Duodenal mucosa (tissue), 2 donors: Measurements from ENCODE around the gene RTL3.

Source experiments
- H3K27ac ChIP-seq: one replicate; pipeline ENCODE4 v1.7.0; 2013; ENCODE audit warnings: low read depth, low read length
- H3K27me3 ChIP-seq, 2 donors: one replicate each; pipeline ENCODE4 v1.7.0; 2013; ENCODE audit warnings: low read length in 2 of 2, control low read depth in 1 of 2; ENCODE audit not compliant: insufficient read depth in 2 of 2, control insufficient read depth in 1 of 2
- H3K36me3 ChIP-seq, 2 donors: one replicate each; pipeline ENCODE4 v1.7.0; 2013; ENCODE audit warnings: low read length in 2 of 2, control low read depth in 1 of 2; ENCODE audit not compliant: insufficient read depth in 2 of 2, control insufficient read depth in 1 of 2
- H3K4me1 ChIP-seq, 2 donors: one replicate each; pipeline ENCODE4 v1.7.0; 2013; ENCODE audit warnings: low read length in 2 of 2, control low read depth in 1 of 2; ENCODE audit not compliant: insufficient read depth in 2 of 2, control insufficient read depth in 1 of 2
- H3K4me3 ChIP-seq, 2 donors: one replicate each; pipeline ENCODE4 v1.7.0; 2013; ENCODE audit warnings: low read length in 2 of 2, low read depth in 1 of 2
- H3K9ac ChIP-seq, 2 donors: one replicate each; pipeline ENCODE4 v1.7.0; 2013; ENCODE audit warnings: low read length in 2 of 2, low read depth in 1 of 2
- H3K9me3 ChIP-seq, 2 donors: one replicate each; pipeline ENCODE4 v1.7.0; 2013; ENCODE audit warnings: low read length in 2 of 2, control low read depth in 1 of 2; ENCODE audit not compliant: control insufficient read depth in 1 of 2

Gene RTL3

GRCh38 chrX:78622831-78623230, 36.3 kb downstream of the RTL3 start:
- H3K36me3 ChIP-seq = no peaks in the 10 kb centered on the region
- no peak overlapping the region for H3K4me3 ChIP-seq
- no peaks in the 10 kb centered on the region for H3K27me3 ChIP-seq
- no peak overlapping the region for H3K9ac ChIP-seq
- no peaks in the 10 kb centered on the region for H3K9me3 ChIP-seq
- H3K4me1 ChIP-seq = peaks cover 0 to 3% of the 10 kb centered on the region in 2 donors
- H3K27ac ChIP-seq = no peak overlapping the region

GRCh38 chrX:78619834-78620233, 39.3 kb downstream of the RTL3 start:
- H3K4me3 ChIP-seq = no peak overlapping the region
- H3K9me3 ChIP-seq = no peaks in the 10 kb centered on the region
- no peak overlapping the region for H3K27ac ChIP-seq
- H3K4me1 ChIP-seq = no peaks in the 10 kb centered on the region
- no peaks in the 10 kb centered on the region for H3K27me3 ChIP-seq
- H3K9ac ChIP-seq = no peak overlapping the region
- no peaks in the 10 kb centered on the region for H3K36me3 ChIP-seq

- Histone ChIP-seq H3K9ac (no peak overlapping the region), H3K4me1 (no peaks in the 10 kb centered on the region), H3K4me3 (no peak overlapping the region), H3K36me3 (no peaks in the 10 kb centered on the region), H3K9me3 (no peaks in the 10 kb centered on the region), H3K27ac (no peak overlapping the region), H3K27me3 (no peaks in the 10 kb centered on the region)
Observed at GRCh38 chrX:78618987-78619386, 40.1 kb downstream of the RTL3 start.

GRCh38 chrX:78614264-78614663, 44.9 kb downstream of the RTL3 start:
- Histone ChIP-seq H3K36me3 (no peaks in the 10 kb centered on the region), H3K27me3 (no peaks in the 10 kb centered on the region), H3K9ac (no peak overlapping the region), H3K9me3 (no peaks in the 10 kb centered on the region), H3K27ac (no peak overlapping the region), H3K4me1 (no peaks in the 10 kb centered on the region), H3K4me3 (no peak overlapping the region)
